GM12865 (cell line): Measurements from ENCODE around the gene SIRT1.
"Not testable (repeated sequence)": the region's sequence is repeated elsewhere in the genome, so short reads cannot be mapped to it uniquely, and the experiment has no call there.

Experiments used
- DNase-seq: peaks from one replicate; pipeline ENCODE4 v3.0.0; 2010; ENCODE audit warnings: low read depth
- H3K4me3 ChIP-seq: 2 replicates; pipeline ENCODE4 v1.5.1; 2011; ENCODE audit warnings: mild to moderate bottlenecking, low read depth, low read length, control low read depth
- TF ChIP-seq, protein P1 (sequence below): IDR thresholded peaks from 2 replicates; pipeline ENCODE4 v1.5.1; 2011; ENCODE audit warnings: low read length, control low read depth, low read depth, inconsistent platforms; ENCODE audit not compliant: insufficient read depth; ENCODE audit errors: missing control alignments

Gene SIRT1

DNA sequence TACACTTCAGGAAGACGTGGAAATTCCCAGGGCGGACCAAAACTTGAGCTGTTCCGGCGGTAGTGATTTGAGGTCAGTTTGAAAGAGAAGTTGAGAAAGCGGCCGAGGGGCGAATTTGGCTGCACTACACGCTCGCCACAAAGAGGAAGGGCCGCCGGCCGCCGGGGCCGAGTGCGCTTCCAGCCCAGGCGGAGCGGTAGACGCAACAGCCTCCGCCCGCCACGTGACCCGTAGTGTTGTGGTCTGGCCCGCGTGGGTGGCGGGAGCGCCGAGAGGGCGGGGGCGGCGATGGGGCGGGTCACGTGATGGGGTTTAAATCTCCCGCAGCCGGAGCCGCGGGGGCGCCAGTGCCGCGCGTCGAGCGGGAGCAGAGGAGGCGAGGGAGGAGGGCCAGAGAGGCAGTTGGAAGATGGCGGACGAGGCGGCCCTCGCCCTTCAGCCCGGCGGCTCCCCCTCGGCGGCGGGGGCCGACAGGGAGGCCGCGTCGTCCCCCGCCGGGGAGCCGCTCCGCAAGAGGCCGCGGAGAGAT lies at the start of gene SIRT1:
Gene SIRT1 (plus strand): TSS at position 344 of the 529 bp plus-strand sequence. CDS start 66 bp downstream, at position 410.
- peak within 1 kb of the TSS; percentile 87 for H3K4me3 ChIP-seq
- TF ChIP-seq, protein P1, sequence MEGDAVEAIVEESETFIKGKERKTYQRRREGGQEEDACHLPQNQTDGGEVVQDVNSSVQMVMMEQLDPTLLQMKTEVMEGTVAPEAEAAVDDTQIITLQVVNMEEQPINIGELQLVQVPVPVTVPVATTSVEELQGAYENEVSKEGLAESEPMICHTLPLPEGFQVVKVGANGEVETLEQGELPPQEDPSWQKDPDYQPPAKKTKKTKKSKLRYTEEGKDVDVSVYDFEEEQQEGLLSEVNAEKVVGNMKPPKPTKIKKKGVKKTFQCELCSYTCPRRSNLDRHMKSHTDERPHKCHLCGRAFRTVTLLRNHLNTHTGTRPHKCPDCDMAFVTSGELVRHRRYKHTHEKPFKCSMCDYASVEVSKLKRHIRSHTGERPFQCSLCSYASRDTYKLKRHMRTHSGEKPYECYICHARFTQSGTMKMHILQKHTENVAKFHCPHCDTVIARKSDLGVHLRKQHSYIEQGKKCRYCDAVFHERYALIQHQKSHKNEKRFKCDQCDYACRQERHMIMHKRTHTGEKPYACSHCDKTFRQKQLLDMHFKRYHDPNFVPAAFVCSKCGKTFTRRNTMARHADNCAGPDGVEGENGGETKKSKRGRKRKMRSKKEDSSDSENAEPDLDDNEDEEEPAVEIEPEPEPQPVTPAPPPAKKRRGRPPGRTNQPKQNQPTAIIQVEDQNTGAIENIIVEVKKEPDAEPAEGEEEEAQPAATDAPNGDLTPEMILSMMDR: no peak
- DNase-seq: peak; percentile 98

DNA sequence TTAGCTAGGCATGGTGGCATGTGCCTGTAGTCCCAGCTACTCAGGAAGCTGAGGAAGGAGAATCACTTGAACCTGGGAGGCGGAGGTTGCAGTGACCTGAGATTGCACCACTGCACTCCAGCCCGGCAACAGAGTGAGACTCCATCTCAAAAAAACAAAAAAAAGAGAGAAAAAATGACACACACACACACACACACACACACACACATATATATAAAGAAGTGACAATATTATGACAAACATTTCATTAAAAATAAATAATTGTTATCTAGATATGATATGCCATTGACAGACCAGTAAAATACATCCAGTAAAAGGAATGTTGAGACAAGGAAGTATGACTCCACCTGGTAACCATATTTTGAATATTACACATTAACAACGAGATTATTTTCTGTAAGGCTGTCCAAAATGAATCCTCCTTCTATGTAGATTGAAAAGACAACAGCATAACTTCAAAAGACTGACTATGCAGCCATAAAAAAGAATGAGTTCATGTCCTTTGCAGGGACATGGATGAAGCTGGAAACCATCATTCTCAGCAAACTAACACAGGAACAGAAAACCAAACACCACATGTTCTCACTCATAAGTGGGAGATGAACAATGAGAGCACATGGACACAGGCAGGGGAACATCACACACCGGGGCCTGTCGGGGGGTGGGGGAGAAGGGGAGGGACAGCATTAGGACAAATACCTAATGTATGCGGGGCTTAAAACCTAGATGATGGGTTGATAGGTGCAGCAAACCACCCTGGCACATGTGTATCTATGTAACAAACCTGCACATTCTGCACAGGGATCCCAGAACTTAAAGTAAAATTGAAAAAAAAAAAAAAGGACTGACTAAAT lies 48.7 kb upstream of the SIRT1 start:
- not testable (repeated sequence) for H3K4me3 ChIP-seq, DNase-seq

DNA sequence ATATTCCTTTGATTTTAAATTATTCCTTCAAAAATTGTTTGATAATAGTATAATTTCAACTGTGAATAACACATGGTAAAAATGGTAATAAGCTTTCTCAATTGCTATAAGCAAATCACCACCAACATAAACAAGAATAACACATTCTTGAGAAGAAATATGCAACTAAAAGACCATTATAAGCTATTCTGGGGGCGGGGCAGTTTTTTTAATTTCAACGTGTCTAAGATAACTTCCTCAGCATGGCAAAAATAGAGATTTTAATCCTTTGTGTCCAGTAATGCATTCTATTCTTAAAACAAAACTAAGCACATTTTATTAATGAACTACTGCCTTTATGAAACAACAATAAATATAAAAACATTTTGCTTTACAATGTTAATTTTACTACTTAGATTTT lies 48.0 kb upstream of the SIRT1 start:
- no peak overlapping the region for H3K4me3 ChIP-seq
- no peak for DNase-seq
- TF ChIP-seq, protein P1: no peak

DNA sequence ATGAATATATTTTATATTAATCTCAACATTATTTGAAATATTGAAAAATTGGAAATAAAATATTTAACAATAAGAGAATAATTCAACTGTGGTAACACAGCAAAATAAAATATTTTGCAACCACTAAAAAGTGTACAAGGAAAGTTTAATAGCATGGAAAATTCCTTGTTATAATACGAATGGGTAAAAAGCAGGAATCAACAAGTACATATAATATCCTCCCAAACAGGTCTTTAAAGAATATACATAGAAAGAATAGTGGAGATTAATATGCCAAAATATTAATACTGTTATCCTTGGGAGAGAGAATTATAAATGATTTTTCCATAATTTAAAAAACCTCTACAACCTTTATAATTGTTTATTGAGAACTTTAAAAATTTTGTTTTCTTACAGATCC lies 47.5 kb upstream of the SIRT1 start:
- TF ChIP-seq, protein P1: no peak
- H3K4me3 ChIP-seq: no peak overlapping the region

DNA sequence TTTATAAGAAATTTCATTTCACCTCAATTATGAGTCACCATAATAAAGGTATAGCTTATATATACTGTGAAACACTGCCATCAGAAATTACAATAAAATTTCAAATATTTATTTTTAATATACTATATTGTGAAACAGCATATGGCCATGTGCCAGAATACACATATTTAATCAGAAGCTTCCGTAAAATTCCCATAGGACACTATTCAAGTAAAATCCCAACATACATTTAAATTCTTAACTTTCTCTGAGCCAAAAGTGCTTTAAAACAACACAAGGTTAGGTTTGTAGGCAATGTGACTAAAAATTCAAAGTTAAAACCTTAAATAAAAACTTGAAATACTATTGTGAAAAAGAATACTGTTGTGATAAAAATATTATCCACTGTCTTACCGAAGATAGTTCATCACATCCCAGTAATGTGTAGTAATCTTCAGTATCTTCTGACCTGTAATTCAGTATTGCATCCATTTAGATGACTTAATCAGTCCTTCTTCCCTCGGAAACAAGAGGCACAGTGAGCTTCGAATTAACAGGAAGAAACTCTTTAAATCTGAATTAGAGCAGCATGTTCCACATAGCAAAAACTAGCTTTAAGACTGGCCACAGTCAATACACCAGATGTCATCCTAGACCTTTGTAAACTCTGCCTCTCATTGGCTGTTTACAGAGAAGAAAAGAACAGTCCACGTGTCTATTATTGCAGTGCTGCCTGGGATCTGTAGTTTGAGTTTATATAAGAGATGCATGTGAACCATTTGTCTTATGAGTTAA lies 46.7 kb upstream of the SIRT1 start, which contains the start of gene DNAJC12:
Gene DNAJC12 (minus strand): TSS at position 648 of the 774 bp plus-strand sequence. CDS start 177 bp downstream, at position 471.
- DNase-seq: peak; percentile 24
- H3K4me3 ChIP-seq: no peak within 1 kb of the TSS
- TF ChIP-seq, protein P1: no peak

More for the DNA sequence above, 47.5 kb upstream of the SIRT1 start:
- DNase-seq: no peak

DNA sequence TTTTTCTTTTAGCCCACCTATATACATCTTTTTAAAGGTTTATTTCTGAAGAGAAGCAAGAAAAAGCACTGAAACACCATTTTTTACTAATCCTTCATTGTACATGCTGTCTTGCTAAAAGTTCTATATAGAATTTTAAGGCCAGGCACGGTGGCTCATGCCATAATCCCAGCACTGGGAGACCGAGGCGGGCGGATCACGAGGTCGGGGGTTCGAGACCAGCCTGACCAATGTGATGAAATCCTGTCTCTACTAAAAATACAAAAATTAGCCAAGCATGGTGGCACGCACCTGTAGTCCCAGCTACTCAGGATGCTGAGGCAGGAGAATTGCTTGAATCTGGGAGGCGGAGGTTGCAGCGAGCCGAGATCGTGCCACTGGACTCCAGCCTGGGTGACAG lies 44.9 kb upstream of the SIRT1 start:
- not testable (repeated sequence) for H3K4me3 ChIP-seq, DNase-seq

DNA sequence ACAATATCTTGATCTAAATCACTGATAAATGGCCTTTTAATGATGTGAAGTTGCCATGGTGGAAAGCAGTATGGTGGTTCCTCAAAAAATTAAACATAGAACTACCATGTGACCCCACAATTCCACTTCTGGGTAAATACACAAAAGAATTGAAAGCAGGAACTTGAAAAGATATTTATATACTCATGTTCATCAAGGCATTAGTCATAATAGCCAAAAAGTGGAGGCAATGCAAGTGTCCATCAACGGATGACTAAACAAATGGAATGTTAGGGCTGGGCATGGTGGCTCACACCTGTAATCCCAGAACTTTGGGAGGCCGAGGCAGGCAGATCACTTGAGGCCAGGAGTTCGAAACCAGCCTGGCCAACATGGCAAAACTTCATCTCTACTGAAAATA lies 44.5 kb upstream of the SIRT1 start:
- DNase-seq: no peak
- TF ChIP-seq, protein P1: no peak
- no peak overlapping the region for H3K4me3 ChIP-seq

DNA sequence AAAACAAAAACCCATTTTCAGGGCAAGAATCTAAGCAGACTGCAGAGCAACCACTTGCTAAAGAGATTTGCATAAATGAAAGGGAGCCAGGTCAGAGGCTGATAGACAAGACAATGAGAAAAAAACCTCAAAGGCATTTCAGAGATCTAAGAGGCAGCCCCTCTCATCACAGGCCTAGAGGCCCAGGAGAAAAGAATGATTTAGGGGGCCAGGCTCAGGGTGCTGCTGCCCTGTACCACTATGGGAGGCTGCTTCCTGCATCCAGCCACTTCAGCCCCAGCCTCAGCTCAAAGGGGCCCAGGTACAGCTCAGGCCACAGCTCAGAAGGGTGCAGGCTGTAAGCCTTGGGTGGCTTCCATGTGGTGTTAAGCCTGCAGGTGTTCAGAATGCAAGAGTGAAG lies 42.7 kb upstream of the SIRT1 start:
- no peak for DNase-seq
- H3K4me3 ChIP-seq: no peak overlapping the region
- TF ChIP-seq, protein P1: no peak
